T-helper 17 cell (primary cell): ENCODE results near the gene ZNF526. TPM values are rescaled to one million over a fixed set of nuclear protein-coding genes. Genes with fewer than 3 reads are reported as not detected.

Experiments used
- ATAC-seq: fragments of 150-1000 bp; cut with Tn5 transposase; 2 replicates; pipeline ENCODE4 v1.10.0; 2021; ENCODE audit warnings: mild to moderate bottlenecking, moderate library complexity
- DNase-seq, 3 donors: peaks; one replicate each; pipeline versions ENCODE4 v3.0.0 to v3.0.0-alpha.2; 2020 to 2021
- H3K9me3 ChIP-seq: one replicate; pipeline ENCODE4 v1.7.0; 2013; ENCODE audit warnings: low read length, mild to moderate bottlenecking; ENCODE audit not compliant: control insufficient read depth, poor library complexity, severe bottlenecking
- H3K27ac Mint-ChIP-seq: one replicate; pipeline ENCODE4 v1.8.0; 2022; ENCODE audit warnings: mild to moderate bottlenecking, moderate library complexity, mixed read lengths
- H3K27me3 Mint-ChIP-seq: one replicate; pipeline ENCODE4 v1.8.0; 2022; ENCODE audit warnings: mixed read lengths
- H3K36me3 Mint-ChIP-seq: one replicate; pipeline ENCODE4 v1.8.0; 2022; ENCODE audit warnings: low read depth, mixed read lengths
- H3K4me1 Mint-ChIP-seq: one replicate; pipeline ENCODE4 v1.8.0; 2022; ENCODE audit warnings: mild to moderate bottlenecking, mixed read lengths
- H3K4me3 Mint-ChIP-seq: one replicate; pipeline ENCODE4 v1.8.0; 2022; ENCODE audit warnings: mild to moderate bottlenecking, moderate library complexity, mixed read lengths
- total RNA-seq, 4 donors: library from RNA in 2 of 4; stranded (reverse) in 2 of 4; gene quantifications; one replicate each; pipeline ENCODE4 v1.2.3 and lab custom pipeline; 2022 to 2026

The ZNF526 gene
- total RNA-seq (1 to 10 TPM; 6.7 to 7.5 TPM), total RNA-seq (lab: John Stamatoyannopoulos, UW) (13.1 to 27.2 reads per million in 2 donors)

GRCh38 chr19:42219812-42220750 is at the start of gene ZNF526:
ZNF526 (plus strand) TSS chr19:42220312; CDS start chr19:42224404, 4,092 bp downstream.
- no peaks in the 10 kb centered on the region for H3K9me3 ChIP-seq
- H3K4me3 Mint-ChIP-seq, result peak within 1 kb of the TSS; percentile 100
- H3K27me3 Mint-ChIP-seq, result no peaks in the 10 kb centered on the region
- H3K36me3 Mint-ChIP-seq, result peaks cover 12% of the 10 kb centered on the region
- peak within 1 kb of the TSS; percentile 99 for H3K27ac Mint-ChIP-seq
- DNase-seq (peak; percentile 94 to 96 (median 94)), ATAC-seq (peak; percentile 84)
- peaks cover 50% of the 10 kb centered on the region for H3K4me1 Mint-ChIP-seq

- peaks cover 10% of the 10 kb centered on the region for H3K27me3 Mint-ChIP-seq
- H3K4me3 Mint-ChIP-seq, result no peak overlapping the region
- no peak overlapping the region for H3K27ac Mint-ChIP-seq
- H3K4me1 Mint-ChIP-seq, result peaks cover 15% of the 10 kb centered on the region
- ATAC-seq (no peak), DNase-seq (no peak)
- H3K9me3 ChIP-seq, result no peaks in the 10 kb centered on the region
- H3K36me3 Mint-ChIP-seq, result peaks cover 4% of the 10 kb centered on the region
Observed at GRCh38 chr19:42170715-42171114, 49.4 kb upstream of the ZNF526 start.

GRCh38 chr19:42172261-42172660 is 47.9 kb upstream of the ZNF526 start:
- Mint-ChIP-seq H3K4me1 (peaks cover 22% of the 10 kb centered on the region), H3K27me3 (peaks cover 17% of the 10 kb centered on the region), H3K27ac (no peak overlapping the region), H3K36me3 (peaks cover 9% of the 10 kb centered on the region), H3K4me3 (no peak overlapping the region)
- DNase-seq (no peak), ATAC-seq (no peak)
- no peaks in the 10 kb centered on the region for H3K9me3 ChIP-seq

- no peak overlapping the region for H3K4me3 Mint-ChIP-seq
Observed at GRCh38 chr19:42173695-42174094, 46.4 kb upstream of the ZNF526 start.

GRCh38 chr19:42174188-42174587 is 45.9 kb upstream of the ZNF526 start:
- no peaks in the 10 kb centered on the region for H3K9me3 ChIP-seq
- Mint-ChIP-seq H3K4me1 (peaks cover 19% of the 10 kb centered on the region), H3K27ac (no peak overlapping the region), H3K4me3 (no peak overlapping the region), H3K27me3 (peaks cover 17% of the 10 kb centered on the region), H3K36me3 (peaks cover 9% of the 10 kb centered on the region)
- DNase-seq (no peak), ATAC-seq (no peak)

More at GRCh38 chr19:42173695-42174094, 46.4 kb upstream of the ZNF526 start:
- no peak for DNase-seq
- H3K36me3 Mint-ChIP-seq, result peaks cover 9% of the 10 kb centered on the region
- no peaks in the 10 kb centered on the region for H3K9me3 ChIP-seq
- no peak overlapping the region for H3K27ac Mint-ChIP-seq
- H3K4me1 Mint-ChIP-seq, result peaks cover 19% of the 10 kb centered on the region
- peaks cover 17% of the 10 kb centered on the region for H3K27me3 Mint-ChIP-seq
- ATAC-seq, result no peak

GRCh38 chr19:42174958-42175734 is 45.0 kb upstream of the ZNF526 start:
- H3K27me3 Mint-ChIP-seq, result peaks cover 17% of the 10 kb centered on the region
- H3K27ac Mint-ChIP-seq, result peak overlapping the region; percentile 29
- no peak for ATAC-seq
- H3K36me3 Mint-ChIP-seq, result peaks cover 9% of the 10 kb centered on the region
- no peak overlapping the region for H3K4me3 Mint-ChIP-seq
- DNase-seq, result no peak
- H3K4me1 Mint-ChIP-seq, result peaks cover 19% of the 10 kb centered on the region
- H3K9me3 ChIP-seq, result no peaks in the 10 kb centered on the region

- H3K36me3 Mint-ChIP-seq, result peaks cover 6% of the 10 kb centered on the region
- H3K4me1 Mint-ChIP-seq, result peaks cover 18% of the 10 kb centered on the region
- DNase-seq (no peak), ATAC-seq (peak; percentile 34)
- peaks cover 17% of the 10 kb centered on the region for H3K27me3 Mint-ChIP-seq
- H3K27ac Mint-ChIP-seq, result peak overlapping the region; percentile 29
- no peaks in the 10 kb centered on the region for H3K9me3 ChIP-seq
- no peak overlapping the region for H3K4me3 Mint-ChIP-seq
Observed at GRCh38 chr19:42175952-42176648, 44.0 kb upstream of the ZNF526 start.

GRCh38 chr19:42176649-42176989 is 43.5 kb upstream of the ZNF526 start:
- peak overlapping the region; percentile 29 for H3K27ac Mint-ChIP-seq
- H3K36me3 Mint-ChIP-seq, result peaks cover 5% of the 10 kb centered on the region
- ATAC-seq (peak; percentile 58), DNase-seq (peak in 1 of 3 donors; percentile 23)
- no peak overlapping the region for H3K4me3 Mint-ChIP-seq
- no peaks in the 10 kb centered on the region for H3K9me3 ChIP-seq
- H3K27me3 Mint-ChIP-seq, result peaks cover 17% of the 10 kb centered on the region
- peaks cover 16% of the 10 kb centered on the region for H3K4me1 Mint-ChIP-seq

- Mint-ChIP-seq H3K36me3 (peaks cover 5% of the 10 kb centered on the region), H3K4me3 (no peak overlapping the region), H3K27me3 (peaks cover 17% of the 10 kb centered on the region), H3K27ac (no peak overlapping the region), H3K4me1 (peaks cover 21% of the 10 kb centered on the region)
- DNase-seq (peak; percentile 69 to 72 (median 70)), ATAC-seq (peak; percentile 97)
- H3K9me3 ChIP-seq, result no peaks in the 10 kb centered on the region
Observed at GRCh38 chr19:42176990-42177685, 43.0 kb upstream of the ZNF526 start.

- H3K27ac Mint-ChIP-seq, result no peak overlapping the region
- H3K27me3 Mint-ChIP-seq, result peaks cover 17% of the 10 kb centered on the region
- no peaks in the 10 kb centered on the region for H3K9me3 ChIP-seq
- DNase-seq (no peak), ATAC-seq (no peak)
- H3K4me3 Mint-ChIP-seq, result no peak overlapping the region
- peaks cover 26% of the 10 kb centered on the region for H3K4me1 Mint-ChIP-seq
- H3K36me3 Mint-ChIP-seq, result peaks cover 5% of the 10 kb centered on the region
Observed at GRCh38 chr19:42177686-42178019, 42.5 kb upstream of the ZNF526 start.

GRCh38 chr19:42178791-42179674 is 41.1 kb upstream of the ZNF526 start:
- ATAC-seq (no peak), DNase-seq (no peak)
- H3K9me3 ChIP-seq, result no peaks in the 10 kb centered on the region
- Mint-ChIP-seq H3K4me3 (no peak overlapping the region), H3K36me3 (peaks cover 5% of the 10 kb centered on the region), H3K27ac (no peak overlapping the region), H3K4me1 (peaks cover 33% of the 10 kb centered on the region), H3K27me3 (peaks cover 17% of the 10 kb centered on the region)

GRCh38 chr19:42184401-42184861 is 35.7 kb upstream of the ZNF526 start:
- Mint-ChIP-seq H3K27ac (peak overlapping the region; percentile 92), H3K36me3 (no peaks in the 10 kb centered on the region), H3K4me3 (peak overlapping the region; percentile 83), H3K4me1 (peaks cover 50% of the 10 kb centered on the region), H3K27me3 (no peaks in the 10 kb centered on the region)
- peak; percentile 51 to 59 (median 52) for DNase-seq
- no peaks in the 10 kb centered on the region for H3K9me3 ChIP-seq
- ATAC-seq, result peak; percentile 70
